ENCODE measurements around the gene DTX3. TPM values are rescaled to one million over a fixed set of nuclear protein-coding genes. Genes with fewer than 3 reads are reported as not detected.

DTX3 gene
- total and polyA plus RNA-seq, 12 donors = 20.4 to 136 (median 47.6) TPM

- H3K27ac ChIP-seq = no peak overlapping the region
- 89 to 94% (median 92%) methylated on average over 4 of the region's 4 CpGs for WGBS, 4 donors
- intact Hi-C loops (cut with DNase I) = no loop called here
- TF ChIP-seq POLR2A (IDR thresholded peaks at IDR 0.05) (no peak), CTCF (IDR thresholded peaks at IDR 0.05) (no peak)
- no peaks in the 10 kb centered on the region for H3K9me3 ChIP-seq (replicated peaks in 1 of 3)
- peaks cover 0 to 14% of the 10 kb centered on the region in 2 donors for H3K36me3 ChIP-seq (replicated peaks in 1 of 2)
- H3K27me3 ChIP-seq = no peaks in the 10 kb centered on the region
- peaks cover 7 to 14% of the 10 kb centered on the region in 2 donors for H3K4me1 ChIP-seq (replicated peaks in 1 of 2)
- DNase-seq = no peak
- no peak overlapping the region for H3K4me3 ChIP-seq
These were observed 11.4 kb upstream of the DTX3 start for GRCh38 chr12:57593187-57593586.

GRCh38 chr12:57600395-57600794, 4.2 kb upstream of the DTX3 start:
- H3K4me3 ChIP-seq = no peak overlapping the region
- H3K27ac ChIP-seq = no peak overlapping the region
- 63 to 87% (median 75%) methylated on average over 2 of the region's 2 CpGs for WGBS, 4 donors

GRCh38 chr12:57602544-57602943, 2.1 kb upstream of the DTX3 start:
- H3K36me3 ChIP-seq (replicated peaks in 1 of 2) = peaks cover 0 to 41% of the 10 kb centered on the region in 2 donors
- no peaks in the 10 kb centered on the region for H3K9me3 ChIP-seq (replicated peaks in 1 of 3)
- TF ChIP-seq POLR2A (IDR thresholded peaks at IDR 0.05) (no peak), CTCF (IDR thresholded peaks at IDR 0.05) (no peak)
- no peak for DNase-seq
- H3K4me3 ChIP-seq = no peak overlapping the region
- no peaks in the 10 kb centered on the region for H3K27me3 ChIP-seq
- intact Hi-C loops (cut with DNase I) = no loop called here
- peaks cover 17 to 24% of the 10 kb centered on the region in 2 donors for H3K4me1 ChIP-seq (replicated peaks in 1 of 2)
- H3K27ac ChIP-seq = no peak overlapping the region

More at GRCh38 chr12:57600395-57600794, 4.2 kb upstream of the DTX3 start:
- peaks cover 14 to 15% of the 10 kb centered on the region in 2 donors for H3K4me1 ChIP-seq (replicated peaks in 1 of 2)
- peaks cover 0 to 43% of the 10 kb centered on the region in 2 donors for H3K36me3 ChIP-seq (replicated peaks in 1 of 2)
- intact Hi-C loops (cut with DNase I) = no loop called here
- DNase-seq = no peak
- H3K9me3 ChIP-seq (replicated peaks in 1 of 3) = no peaks in the 10 kb centered on the region
- no peaks in the 10 kb centered on the region for H3K27me3 ChIP-seq
- TF ChIP-seq POLR2A (IDR thresholded peaks at IDR 0.05) = no peak
- TF ChIP-seq CTCF (IDR thresholded peaks at IDR 0.05) = no peak

- no peak for TF ChIP-seq POLR2A (IDR thresholded peaks at IDR 0.05)
- TF ChIP-seq CTCF (IDR thresholded peaks at IDR 0.05) = no peak
- intact Hi-C loops (cut with DNase I) = no loop called here
- peak overlapping the region in 3 of 5 donors; percentile 72 to 87 (median 78) for H3K27ac ChIP-seq
- H3K36me3 ChIP-seq (replicated peaks in 1 of 2) = peaks cover 0 to 41% of the 10 kb centered on the region in 2 donors
- H3K4me1 ChIP-seq (replicated peaks in 1 of 2) = peaks cover 17 to 24% of the 10 kb centered on the region in 2 donors
- 60 to 76% (median 65%) methylated on average over 2 of the region's 2 CpGs for WGBS, 4 donors
- DNase-seq = no peak
- no peak overlapping the region for H3K4me3 ChIP-seq
- no peaks in the 10 kb centered on the region for H3K9me3 ChIP-seq (replicated peaks in 1 of 3)
- H3K27me3 ChIP-seq = no peaks in the 10 kb centered on the region
These were observed 1.3 kb upstream of the DTX3 start for GRCh38 chr12:57603324-57603723.

All from adrenal gland (tissue), 12 donors.